Measurements from ENCODE around the gene PALLD. TPM values are rescaled to one million over a fixed set of nuclear protein-coding genes. Genes with fewer than 3 reads are reported as not detected.

The PALLD gene
- polyA plus RNA-seq, 1 donor (not counting 4 experiments of a cell fraction or from before 2014, with no cell fraction given): 136 TPM

GRCh38 chr4:168586926-168587325, 90.1 kb downstream of the PALLD start:
- H3K27ac ChIP-seq (ENCODE audit: control insufficient read depth, insufficient read depth, low read length): peak overlapping the region; percentile 98
- no peaks in the 10 kb centered on the region for H4K20me1 ChIP-seq (ENCODE audit: control insufficient read depth, extremely low read depth, insufficient read depth, low read length)
- no peak overlapping the region for H3K4me3 ChIP-seq (ENCODE audit: control insufficient read depth in 2 of 3, extremely low read depth in 1 of 3, insufficient read depth in 2 of 3, low read depth in 1 of 3, low read length in 3 of 3)
- no peaks in the 10 kb centered on the region for H3K9me3 ChIP-seq (ENCODE audit: control insufficient read depth, low read depth, low read length)
- TF ChIP-seq EZH2 (IDR thresholded peaks at IDR 0.05; ENCODE audit: low read length) (no peak), CTCF (optimal IDR thresholded peaks at IDR 0.05 in 1 of 3, IDR thresholded peaks at IDR 0.05 in 1 of 3, conservative IDR thresholded peaks at IDR 0.05 in 1 of 3; ENCODE audit: extremely low read depth in 1 of 3, insufficient read depth in 2 of 3, low read length in 3 of 3) (no peak)
- no peaks in the 10 kb centered on the region for H3K36me3 ChIP-seq (ENCODE audit: control insufficient read depth in 2 of 2, extremely low read depth in 1 of 2, insufficient read depth in 2 of 2, low read length in 2 of 2)
- peak overlapping the region; percentile 85 for H3K9ac ChIP-seq (ENCODE audit: control insufficient read depth, extremely low read depth, insufficient read depth, low read length)
- peaks cover 58% of the 10 kb centered on the region for H3K4me1 ChIP-seq (ENCODE audit: control insufficient read depth, extremely low read depth, insufficient read depth, low read length)
- no peaks in the 10 kb centered on the region for H3K27me3 ChIP-seq (ENCODE audit: control insufficient read depth, extremely low read depth, insufficient read depth, low read length)
- no peak overlapping the region for H2AFZ ChIP-seq (ENCODE audit: control insufficient read depth, low read length)
- no peaks in the 10 kb centered on the region for H3K79me2 ChIP-seq (ENCODE audit: control insufficient read depth, insufficient read depth, low read length)
- DNase-seq (ENCODE audit: low read depth, low spot score) (no peak), FAIRE-seq (no peak)
- peak overlapping the region; percentile 67 for H3K4me2 ChIP-seq (ENCODE audit: control insufficient read depth, extremely low read depth, insufficient read depth, low read depth, low read length)
- dilution Hi-C loops (cut with MboI; ENCODE audit: extremely low pct_ligation_motif_present, low sequenced_read_pairs): no loop called here
- no peaks in the 10 kb centered on the region for H3K9me1 ChIP-seq (ENCODE audit: control insufficient read depth, extremely low read depth, insufficient read depth, low read length)

GRCh38 chr4:168587411-168588125, 90.7 kb downstream of the PALLD start:
- no peak overlapping the region for H3K4me3 ChIP-seq (ENCODE audit: control insufficient read depth in 2 of 3, extremely low read depth in 1 of 3, insufficient read depth in 2 of 3, low read depth in 1 of 3, low read length in 3 of 3)
- TF ChIP-seq EZH2 (IDR thresholded peaks at IDR 0.05; ENCODE audit: low read length) (no peak), CTCF (optimal IDR thresholded peaks at IDR 0.05 in 1 of 3, IDR thresholded peaks at IDR 0.05 in 1 of 3, conservative IDR thresholded peaks at IDR 0.05 in 1 of 3; ENCODE audit: extremely low read depth in 1 of 3, insufficient read depth in 2 of 3, low read length in 3 of 3) (no peak)
- FAIRE-seq: peak; percentile 99

More at GRCh38 chr4:168587411-168588125, 90.7 kb downstream of the PALLD start:
- Histone ChIP-seq H3K79me2 (ENCODE audit: control insufficient read depth, insufficient read depth, low read length) (no peaks in the 10 kb centered on the region), H3K27ac (ENCODE audit: control insufficient read depth, insufficient read depth, low read length) (peak overlapping the region; percentile 98), H3K27me3 (ENCODE audit: control insufficient read depth, extremely low read depth, insufficient read depth, low read length) (no peaks in the 10 kb centered on the region), H3K9ac (ENCODE audit: control insufficient read depth, extremely low read depth, insufficient read depth, low read length) (peak overlapping the region; percentile 85), H4K20me1 (ENCODE audit: control insufficient read depth, extremely low read depth, insufficient read depth, low read length) (no peaks in the 10 kb centered on the region), H2AFZ (ENCODE audit: control insufficient read depth, low read length) (peak overlapping the region; percentile 9), H3K9me3 (ENCODE audit: control insufficient read depth, low read depth, low read length) (no peaks in the 10 kb centered on the region), H3K4me2 (ENCODE audit: control insufficient read depth, extremely low read depth, insufficient read depth, low read depth, low read length) (peak overlapping the region; percentile 67), H3K9me1 (ENCODE audit: control insufficient read depth, extremely low read depth, insufficient read depth, low read length) (no peaks in the 10 kb centered on the region), H3K4me1 (ENCODE audit: control insufficient read depth, extremely low read depth, insufficient read depth, low read length) (peaks cover 64% of the 10 kb centered on the region), H3K36me3 (ENCODE audit: control insufficient read depth in 2 of 2, extremely low read depth in 1 of 2, insufficient read depth in 2 of 2, low read length in 2 of 2) (no peaks in the 10 kb centered on the region)
- dilution Hi-C loops (cut with MboI; ENCODE audit: extremely low pct_ligation_motif_present, low sequenced_read_pairs): no loop called here
- DNase-seq (ENCODE audit: low read depth, low spot score): peak; percentile 95

Measured in keratinocyte (primary cell).